Activated CD4-positive, alpha-beta T cell treated with anti-CD3 and anti-CD28 coated beads, Interleukin-2, amount 50 U/mL, for 48 hours (primary cell): Measurements from ENCODE around the gene ABCA2.
A peak's percentile ranks its signal among the peaks of the same experiment; 100 is the strongest.
"Not testable (repeated sequence)": the region's sequence is repeated elsewhere in the genome, so short reads cannot be mapped to it uniquely, and the experiment has no call there.

Experiments
- DNase-seq, 2 experiments: peaks; one replicate each; pipeline ENCODE4 v3.0.0-alpha.2; 2020

Gene ABCA2

DNA sequence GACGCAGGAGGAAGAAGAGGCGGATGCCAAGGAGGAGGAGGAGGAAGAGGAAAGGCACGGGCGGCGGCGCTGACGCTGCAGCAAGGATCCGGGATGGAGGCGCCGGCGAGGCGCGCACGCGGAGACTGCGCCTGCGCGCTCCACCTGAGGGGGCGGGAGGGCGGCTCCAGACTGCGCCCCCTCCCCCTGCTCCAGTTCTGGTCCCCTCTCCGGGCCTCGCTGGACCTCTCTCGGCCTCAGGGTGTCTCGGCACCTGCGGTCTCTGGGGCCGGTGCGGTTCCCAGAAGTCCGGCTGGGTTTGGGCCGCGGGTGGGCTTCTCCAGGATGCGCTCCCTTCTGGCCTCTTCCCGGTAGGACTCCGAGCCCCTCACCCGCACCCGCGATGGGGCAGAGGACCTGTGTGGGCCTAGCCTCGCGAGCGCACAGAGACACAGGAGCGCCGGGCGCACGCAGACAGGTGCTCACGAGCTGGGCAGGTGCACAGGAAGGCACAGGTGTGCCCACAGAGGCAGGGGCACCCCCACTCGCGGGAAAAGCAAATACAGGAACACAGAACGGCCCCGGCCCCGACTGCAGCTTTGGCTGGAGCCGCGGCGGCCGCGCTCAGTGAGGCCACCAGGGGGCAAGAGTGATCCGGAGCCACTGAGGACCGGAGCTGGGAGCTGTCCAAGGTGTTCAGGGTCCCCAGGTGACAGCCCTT lies 18.2 kb upstream of the ABCA2 start, which contains the start of gene NPDC1:
NPDC1 (minus strand) TSS at position 90 of the 700 bp plus-strand sequence. CDS start 188 bp downstream, outside the sequence.
- DNase-seq = peak; percentile 87 to 91

- DNase-seq = peak in 1 of 2 experiments; percentile 52
Observed at GRCh38 chr9:137045294-137046087, 17.5 kb upstream of the ABCA2 start.

DNA sequence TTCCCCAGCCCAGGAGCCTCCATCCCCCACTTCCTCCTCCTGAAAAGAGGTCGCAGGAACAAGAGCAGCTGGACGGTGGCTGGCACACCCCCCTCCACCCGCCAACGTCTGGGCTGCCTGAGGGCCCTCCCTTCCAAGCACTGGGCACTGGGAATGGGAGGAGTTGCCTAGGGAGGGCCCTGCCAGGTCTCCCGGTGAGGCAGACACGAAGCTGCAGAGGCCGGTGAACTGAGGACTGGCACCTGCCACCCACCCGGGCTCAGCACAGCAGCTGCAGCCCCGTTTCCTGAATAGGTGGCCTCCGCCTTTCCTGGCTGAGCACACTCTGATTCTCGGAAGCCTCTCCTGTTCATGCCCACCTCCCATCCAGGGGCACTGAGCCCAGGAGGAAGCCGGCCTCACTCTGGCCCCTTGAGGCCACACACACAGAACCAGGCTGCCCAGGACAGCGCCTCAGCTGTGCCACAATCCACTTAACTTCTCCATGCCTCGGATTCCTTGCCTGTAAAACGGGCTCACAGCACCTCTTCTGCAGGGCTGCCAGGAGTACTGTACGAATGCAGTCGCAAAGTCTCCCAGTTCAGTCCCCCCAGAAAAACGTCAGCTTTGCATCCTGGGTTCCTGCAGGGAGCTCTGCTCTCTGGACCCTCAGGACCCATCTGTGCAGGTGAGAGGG lies 16.6 kb upstream of the ABCA2 start:
- DNase-seq = no peak

GRCh38 chr9:137044037-137044436 lies 16.0 kb upstream of the ABCA2 start:
- no peak for DNase-seq

GRCh38 chr9:137042751-137043727 lies 15.0 kb upstream of the ABCA2 start:
- DNase-seq = no peak

DNA sequence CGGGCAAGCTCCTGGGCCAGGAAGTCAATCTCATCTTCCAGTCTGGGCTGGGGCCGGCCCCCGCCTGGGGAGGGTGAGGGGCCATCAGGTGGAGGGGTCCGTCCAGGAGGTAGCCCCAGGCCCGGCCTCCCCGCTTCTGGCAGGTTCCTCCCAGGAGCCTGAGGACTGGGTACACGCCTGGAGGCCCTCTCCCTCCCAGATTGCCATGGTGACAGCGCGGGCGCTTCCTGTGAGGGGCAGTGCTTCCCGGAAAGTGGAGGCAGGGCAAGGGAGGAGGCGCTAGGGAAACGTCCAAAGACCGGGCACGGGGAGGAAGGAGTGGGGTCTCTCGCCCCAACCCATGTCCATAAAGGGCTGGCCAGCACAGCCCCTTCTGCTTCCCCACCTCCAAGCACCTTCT lies 13.1 kb upstream of the ABCA2 start:
- DNase-seq = no peak

- DNase-seq = no peak
Observed at GRCh38 chr9:137040568-137040967, 12.5 kb upstream of the ABCA2 start.

- DNase-seq = no peak
Observed at GRCh38 chr9:137039611-137040366, 11.8 kb upstream of the ABCA2 start.

DNA sequence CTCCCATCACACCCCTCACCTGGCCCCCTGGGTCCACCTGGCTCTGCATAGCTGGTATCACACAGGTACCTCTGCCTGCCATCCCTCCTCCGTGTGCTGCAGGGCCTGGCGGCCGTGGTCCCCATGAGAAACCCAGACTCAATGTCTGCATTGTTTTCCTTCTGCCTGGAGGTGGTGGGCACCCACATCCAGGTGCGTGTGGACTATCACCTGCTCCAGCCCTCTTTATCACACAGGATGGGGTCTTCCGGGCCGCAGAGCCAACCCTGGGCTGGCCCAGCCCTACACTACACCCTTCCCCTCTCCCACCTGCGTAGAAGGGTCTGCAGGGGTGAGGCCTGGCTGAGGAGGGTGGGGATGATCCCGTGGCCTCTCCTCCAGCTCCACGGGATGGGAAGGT lies 10.9 kb upstream of the ABCA2 start:
- no peak for DNase-seq

DNA sequence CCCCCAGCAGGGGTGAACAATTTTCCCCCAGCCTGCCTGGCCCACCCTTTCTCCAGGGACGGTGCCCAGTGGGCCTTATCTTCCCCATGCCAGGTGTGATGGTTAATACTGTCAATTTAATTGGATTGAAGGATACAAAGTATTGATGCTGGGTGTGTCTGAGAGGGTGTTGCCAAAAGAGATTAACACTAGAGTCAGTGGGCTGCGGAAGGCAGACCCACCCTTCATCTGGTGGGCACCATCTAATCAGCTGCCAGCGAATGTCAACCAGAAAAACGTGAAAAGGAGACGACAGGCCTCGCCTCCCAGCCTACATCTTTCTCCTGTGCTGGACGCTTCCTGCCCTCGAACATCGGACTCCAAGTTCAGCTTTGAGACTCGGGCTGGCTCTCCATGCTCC lies 9.4 kb upstream of the ABCA2 start:
- DNase-seq = no peak

DNA sequence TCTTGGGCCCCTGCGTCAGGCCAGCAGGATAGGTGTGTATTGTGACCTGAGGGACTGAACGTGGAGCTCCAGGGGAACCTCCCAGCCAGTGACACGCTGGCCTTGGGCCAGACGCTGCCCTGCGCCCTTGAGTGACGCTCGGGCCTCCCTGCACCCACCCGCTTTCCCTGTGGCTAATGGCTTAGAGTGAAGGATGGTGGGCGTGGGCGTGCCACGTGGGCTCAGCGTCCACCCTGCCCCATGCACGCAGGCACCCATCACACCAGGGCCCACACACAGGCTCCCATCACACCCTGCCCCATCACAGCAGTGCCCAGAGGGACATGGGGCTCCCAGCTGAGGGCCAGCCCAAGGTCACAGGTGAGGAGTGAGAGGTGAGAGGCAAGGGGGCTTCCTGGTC lies 9.0 kb upstream of the ABCA2 start:
- no peak for DNase-seq

- DNase-seq = no peak
Observed at GRCh38 chr9:137035937-137036336, 7.9 kb upstream of the ABCA2 start.

- no peak for DNase-seq
Observed at GRCh38 chr9:137035507-137035834, 7.4 kb upstream of the ABCA2 start.

DNA sequence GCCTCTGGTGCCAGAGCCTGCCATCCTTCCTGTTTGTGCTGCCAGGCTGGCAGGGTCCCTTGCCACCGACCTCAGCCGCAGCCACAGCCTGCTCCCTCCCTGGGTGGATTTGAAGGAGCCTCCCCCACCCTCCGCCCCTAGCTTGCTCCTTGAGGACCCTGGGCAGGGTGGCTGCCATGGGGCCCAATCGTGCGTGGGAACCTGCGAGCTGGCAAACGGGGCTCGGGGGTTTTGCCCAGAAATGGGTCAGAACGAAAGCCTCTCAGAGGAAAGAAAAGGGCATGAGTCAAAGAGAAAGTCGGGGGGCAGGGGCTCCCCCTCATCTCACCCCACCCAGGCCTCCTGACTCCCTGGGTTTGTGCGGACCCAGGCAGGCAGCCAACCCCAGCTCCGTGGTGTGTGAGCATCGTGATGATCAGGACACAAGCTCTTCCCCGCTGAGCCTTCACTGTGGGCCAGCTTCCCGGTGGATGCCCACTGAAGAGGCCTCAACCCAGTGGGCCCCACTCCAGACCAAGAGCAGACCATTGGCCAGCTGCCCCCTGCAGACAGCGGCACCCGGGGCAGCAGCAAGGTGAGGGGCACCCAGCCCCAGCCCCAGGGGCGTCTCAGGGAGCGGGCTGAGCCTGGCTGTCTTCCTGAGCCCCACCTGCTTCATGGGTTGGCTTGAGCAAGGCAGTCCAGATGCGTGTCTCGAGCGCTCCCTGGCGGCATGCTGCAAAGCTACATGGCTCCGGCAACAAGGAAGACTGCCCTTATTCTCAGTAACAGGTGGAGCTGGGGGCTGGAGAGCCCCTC lies 6.9 kb upstream of the ABCA2 start:
- peak; percentile 91 to 92 for DNase-seq

DNA sequence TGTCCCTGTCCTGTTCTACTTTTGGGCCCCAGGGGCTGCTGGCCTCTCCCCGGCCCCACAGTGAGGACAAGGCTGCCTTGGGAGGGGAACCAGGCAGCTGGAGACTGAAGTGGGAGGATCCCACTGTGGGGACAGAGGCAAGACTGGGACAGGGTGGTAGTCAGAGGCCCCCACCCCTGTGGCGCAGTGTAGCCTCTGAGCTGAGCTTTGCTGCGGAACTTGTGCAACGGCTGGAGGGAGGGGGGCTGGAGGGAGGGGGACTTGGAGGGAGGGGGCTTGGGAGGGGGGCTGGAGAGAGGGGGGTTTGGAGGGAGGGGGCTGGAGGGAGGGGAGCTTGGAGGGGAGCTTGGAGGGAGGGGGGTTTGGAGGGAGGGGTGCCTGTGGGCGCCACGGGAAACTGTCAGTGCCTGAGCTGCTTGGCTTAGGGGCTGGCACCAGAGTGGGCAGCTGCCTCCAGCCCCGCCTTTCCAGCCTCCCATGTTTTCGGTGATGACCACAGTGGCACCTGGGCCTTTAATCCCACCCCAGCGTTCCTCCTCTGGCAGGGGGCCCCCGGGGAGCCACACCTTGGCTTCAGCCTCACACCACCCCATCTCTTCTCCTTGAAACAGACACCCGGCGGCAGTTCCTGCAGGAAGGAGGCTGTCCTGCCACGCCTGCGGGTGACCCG lies 6.1 kb upstream of the ABCA2 start:
- DNase-seq = no peak

DNA sequence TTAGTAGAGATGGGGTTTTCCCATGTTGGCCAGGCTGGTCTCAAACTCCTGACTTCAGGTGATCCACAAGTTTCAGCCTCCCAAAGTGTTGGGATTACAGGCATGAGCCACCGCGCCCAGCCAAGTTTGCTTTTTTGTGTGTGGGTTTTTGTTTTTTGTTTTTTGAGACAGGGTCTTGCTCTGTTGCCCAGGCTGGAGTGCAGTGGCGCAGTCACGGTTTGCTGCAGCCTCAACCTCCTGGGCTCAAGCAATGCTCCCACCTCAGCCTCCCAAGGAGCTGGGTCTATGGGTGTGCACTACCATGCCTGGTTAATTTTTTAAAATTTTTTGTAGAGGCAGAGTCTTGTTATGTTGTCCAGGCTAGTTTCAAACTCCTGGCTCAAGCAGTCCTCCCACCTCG lies 5.4 kb upstream of the ABCA2 start:
- not testable (repeated sequence) for DNase-seq

- DNase-seq = no peak
Observed at GRCh38 chr9:137032858-137033257, 4.8 kb upstream of the ABCA2 start.

DNA sequence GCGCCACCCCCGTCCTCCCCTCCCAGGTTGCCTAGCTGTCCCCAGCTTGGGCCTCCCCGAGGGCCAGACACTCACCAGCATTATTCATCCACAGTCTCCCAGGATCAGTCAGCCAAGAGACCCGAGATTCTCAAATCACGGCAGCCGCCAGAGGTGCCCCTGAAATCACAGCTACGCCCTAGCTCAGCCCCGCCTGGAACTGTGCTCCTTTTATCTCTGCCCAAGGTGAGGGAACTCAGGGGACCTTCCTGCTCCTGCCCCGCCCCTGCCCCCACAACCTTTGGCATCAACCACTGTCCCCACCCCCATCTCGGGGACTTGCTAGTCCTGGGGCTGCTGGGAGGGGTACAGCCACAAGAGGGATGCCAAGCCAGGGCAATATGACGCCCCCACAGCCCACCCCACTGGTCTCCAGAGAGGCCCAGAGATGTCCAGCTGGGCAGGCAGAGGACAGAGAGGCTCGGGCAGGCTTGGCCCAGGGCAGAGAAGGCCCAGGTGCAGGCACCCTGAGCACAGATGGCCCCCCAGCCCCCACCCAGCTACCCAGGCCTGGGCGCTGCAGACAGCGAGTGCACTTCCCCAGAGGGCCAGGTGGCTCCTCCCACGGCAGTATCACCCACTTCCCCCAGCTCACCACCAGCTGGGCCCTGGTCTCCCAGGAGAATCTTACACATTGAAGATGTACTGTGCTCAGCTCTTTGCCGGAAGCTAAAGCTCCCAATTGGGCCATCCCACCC lies 4.0 kb upstream of the ABCA2 start, which contains the start of gene FUT7:
FUT7 (minus strand) TSS at position 185 of the 737 bp plus-strand sequence; CDS start at position 88, 97 bp downstream.
- peak; percentile 55 to 67 for DNase-seq
